ENCODE results near the gene ABCC3.
A peak's percentile ranks its signal among the peaks of the same experiment; 100 is the strongest.

Gene ABCC3

GRCh38 chr17:50627782-50628601 lies 6.7 kb upstream of the ABCC3 start:
- DNase-seq (ENCODE audit: low read depth in 2 of 2), result no peak

- DNase-seq (ENCODE audit: low read depth in 2 of 2), result no peak
These were observed 4.8 kb upstream of the ABCC3 start for GRCh38 chr17:50629902-50630301.

DNA sequence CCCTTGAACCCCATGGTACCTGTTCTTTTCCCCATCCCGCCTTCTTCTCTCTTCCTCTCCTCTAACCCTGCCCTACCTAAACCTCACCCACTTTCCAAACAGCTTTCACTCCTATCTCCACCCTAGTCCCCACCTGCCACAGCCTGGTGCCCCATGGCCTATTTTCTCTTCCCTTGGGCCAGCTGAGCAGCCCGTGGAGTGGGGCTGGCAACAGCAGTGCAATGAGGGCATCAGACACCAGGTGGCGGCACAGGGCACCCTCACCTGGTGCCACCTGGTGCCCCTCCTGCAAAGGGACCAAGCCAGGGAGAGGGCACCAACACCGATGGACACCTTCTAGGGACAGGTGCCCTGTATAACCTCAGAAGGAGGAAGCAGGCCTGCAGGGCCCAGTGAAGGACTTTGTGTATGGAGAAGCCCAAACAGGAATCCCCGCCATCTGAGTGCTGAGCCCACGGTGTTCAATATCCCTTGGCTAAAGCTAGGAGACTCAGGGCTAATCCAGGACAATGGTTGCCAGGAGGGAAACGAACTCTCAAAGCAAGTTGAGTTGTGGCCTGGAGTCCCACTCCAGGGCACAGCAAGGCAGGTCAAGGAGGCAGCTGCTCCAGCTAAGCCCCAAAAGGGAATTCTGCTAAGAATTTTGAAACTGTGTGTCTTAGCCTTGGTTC lies 4.0 kb upstream of the ABCC3 start:
- peak; percentile 12 to 40 for DNase-seq (ENCODE audit: low read depth in 2 of 2)

DNA sequence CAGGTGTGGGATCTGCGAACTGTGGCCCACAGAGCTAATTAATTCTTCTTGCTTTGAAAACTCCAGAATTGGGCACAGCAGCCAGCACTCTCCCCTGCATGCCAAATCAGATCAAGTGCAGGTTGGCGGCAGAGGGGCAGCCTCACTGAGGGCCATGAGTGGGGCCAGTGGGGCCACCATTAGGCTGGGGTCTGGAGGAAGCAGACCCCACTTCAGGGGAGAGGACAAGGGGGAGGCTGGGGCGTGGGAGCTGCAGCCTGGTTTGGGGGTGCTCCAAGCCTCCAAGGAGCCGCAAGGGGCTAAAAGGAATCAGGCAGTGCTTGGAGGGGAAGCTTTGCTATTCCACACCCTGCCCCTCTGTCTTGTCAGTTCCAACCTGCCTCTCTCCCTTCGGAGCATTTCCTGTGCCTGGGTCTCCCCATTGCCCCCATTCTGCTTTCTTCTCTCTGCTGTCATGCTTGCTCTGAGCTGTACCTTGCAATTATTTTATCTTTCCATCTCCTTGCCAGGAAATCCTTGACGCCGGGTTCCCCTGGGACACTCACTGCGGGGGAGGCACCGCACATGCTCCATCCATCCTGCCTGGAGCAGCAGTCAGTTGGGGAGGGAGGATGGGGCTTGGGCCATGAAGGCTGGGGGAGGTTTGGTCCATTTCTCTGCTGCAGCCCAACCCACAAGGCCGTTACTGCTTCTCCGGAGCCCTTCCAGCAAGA lies 3.3 kb upstream of the ABCC3 start:
- DNase-seq (ENCODE audit: low read depth in 2 of 2), result no peak

GRCh38 chr17:50631908-50632571 lies 2.6 kb upstream of the ABCC3 start:
- DNase-seq (ENCODE audit: low read depth in 2 of 2), result no peak

DNA sequence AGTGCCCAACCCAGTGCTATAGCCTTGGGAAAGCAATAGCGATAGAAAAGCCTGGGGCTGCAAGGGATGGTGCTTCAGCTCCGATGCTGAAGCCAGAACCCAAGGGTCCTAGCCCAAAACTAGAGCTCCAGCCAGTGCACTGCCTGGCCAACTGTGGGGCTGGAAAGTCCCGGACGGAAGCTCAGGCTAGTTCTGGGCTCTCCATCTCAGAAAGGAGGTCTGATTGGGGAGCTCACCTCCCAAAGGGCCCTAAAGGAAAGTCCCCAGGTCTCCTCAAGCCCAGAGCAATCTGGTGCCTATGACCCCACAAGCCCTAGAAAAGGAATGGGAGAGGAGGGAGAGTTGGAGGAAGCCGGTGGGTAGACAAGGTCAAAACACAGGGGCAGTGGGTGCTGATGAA lies 2.0 kb upstream of the ABCC3 start:
- DNase-seq (ENCODE audit: low read depth in 2 of 2), result no peak

- no peak for DNase-seq (ENCODE audit: low read depth in 2 of 2)
These were observed 998 bp upstream of the ABCC3 start for GRCh38 chr17:50633683-50634082.

- DNase-seq (ENCODE audit: low read depth in 2 of 2), result no peak
These were observed 442 bp downstream of the ABCC3 start for GRCh38 chr17:50634915-50635731.

DNA sequence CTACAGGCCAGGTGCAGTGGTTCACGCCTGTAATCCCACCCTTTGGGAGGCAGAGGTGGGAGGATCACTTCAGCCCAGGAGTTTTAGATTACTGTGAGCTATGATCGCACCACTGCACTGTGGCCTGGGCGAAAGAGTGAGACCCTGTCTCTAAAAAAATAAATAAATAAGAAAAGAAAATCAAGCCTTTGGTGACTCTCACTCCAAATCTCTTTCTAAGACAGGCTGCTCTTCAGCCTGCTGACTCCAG lies 976 bp downstream of the ABCC3 start:
- DNase-seq (ENCODE audit: low read depth in 2 of 2), result no peak

DNA sequence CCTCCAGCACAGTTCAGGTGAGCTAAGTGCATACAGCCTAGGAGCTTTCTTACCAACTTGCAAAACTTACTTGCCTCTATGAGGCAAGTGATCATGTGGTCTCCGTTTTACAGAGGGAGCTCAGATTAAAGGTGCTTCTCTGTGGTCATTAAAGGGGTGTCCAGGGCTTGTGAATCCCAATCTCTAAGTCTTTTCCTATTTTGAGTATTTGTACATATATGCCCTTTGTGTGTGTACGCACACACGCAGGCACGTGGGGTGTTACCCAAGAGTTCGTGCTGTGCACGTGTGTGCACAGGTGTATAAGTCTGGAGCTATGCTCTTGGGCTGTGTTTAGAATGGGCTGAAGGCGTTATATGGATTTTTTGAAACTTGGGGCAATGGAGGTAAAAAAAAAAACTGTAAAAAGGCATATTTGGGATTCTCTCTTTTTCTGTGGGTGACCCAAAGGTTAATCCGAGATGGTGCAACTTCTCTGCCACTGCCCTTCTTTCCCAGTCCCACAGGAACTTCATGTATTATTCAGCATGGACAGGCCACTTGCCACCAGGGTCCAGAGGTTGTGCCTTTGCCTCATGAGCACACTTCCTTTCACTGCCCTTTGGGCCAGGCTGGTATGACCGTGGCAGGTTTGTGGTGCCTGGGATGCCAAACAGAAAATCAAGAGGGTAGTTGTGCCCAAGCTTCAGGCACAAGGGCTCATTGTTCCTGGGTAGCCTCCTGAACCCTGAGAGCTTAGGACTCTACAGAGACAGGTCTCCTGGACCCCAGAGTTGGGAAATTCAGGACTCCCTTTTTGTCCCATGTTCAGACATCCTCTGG lies 1.5 kb downstream of the ABCC3 start:
- no peak for DNase-seq (ENCODE audit: low read depth in 2 of 2)

GRCh38 chr17:50636804-50637195 lies 2.1 kb downstream of the ABCC3 start:
- no peak for DNase-seq (ENCODE audit: low read depth in 2 of 2)

- DNase-seq (ENCODE audit: low read depth in 2 of 2), result no peak
These were observed 3.3 kb downstream of the ABCC3 start for GRCh38 chr17:50637829-50638605.

GRCh38 chr17:50638606-50638965 lies 3.9 kb downstream of the ABCC3 start:
- no peak for DNase-seq (ENCODE audit: low read depth in 2 of 2)

DNA sequence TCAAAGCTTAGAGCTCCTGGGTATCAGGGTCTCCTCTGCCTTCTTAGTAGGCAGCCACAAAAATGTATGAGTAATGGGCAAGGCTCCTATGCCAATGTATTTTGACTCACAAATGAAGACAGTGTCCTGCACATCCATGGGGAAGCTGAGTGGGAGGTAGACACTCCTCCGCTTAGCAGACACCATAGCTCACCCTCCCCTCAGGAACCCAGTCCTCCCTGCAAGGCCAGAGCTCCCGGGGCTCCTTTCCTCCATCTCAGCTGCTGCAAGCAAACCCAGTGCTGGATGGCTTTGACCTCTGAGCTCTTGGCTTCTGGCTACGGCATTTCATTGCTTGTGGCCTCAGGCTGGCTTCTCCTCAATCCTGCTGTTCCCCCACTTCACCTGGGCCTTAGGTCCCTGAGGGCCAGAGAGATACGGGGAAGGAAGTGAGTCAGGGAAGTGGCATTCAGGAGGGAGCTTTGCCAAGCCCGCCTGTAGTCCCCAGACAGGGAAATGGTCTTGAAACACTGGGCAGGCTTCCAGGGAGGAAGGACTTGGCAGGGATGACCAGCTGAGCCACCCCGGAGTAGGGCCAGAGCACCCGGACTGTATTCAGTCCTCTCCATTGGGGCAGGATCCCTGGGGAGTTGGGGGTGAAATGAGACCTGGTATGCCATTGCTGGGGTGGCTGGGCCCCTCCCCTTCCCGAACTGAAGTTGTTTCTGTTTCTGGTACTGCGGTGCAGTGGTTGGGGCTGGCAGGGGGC lies 4.5 kb downstream of the ABCC3 start:
- no peak for DNase-seq (ENCODE audit: low read depth in 2 of 2)

GRCh38 chr17:50640686-50641351 lies 6.1 kb downstream of the ABCC3 start:
- DNase-seq (ENCODE audit: low read depth in 2 of 2), result no peak

- DNase-seq (ENCODE audit: low read depth in 2 of 2), result no peak
These were observed 6.7 kb downstream of the ABCC3 start for GRCh38 chr17:50641357-50641756.

DNA sequence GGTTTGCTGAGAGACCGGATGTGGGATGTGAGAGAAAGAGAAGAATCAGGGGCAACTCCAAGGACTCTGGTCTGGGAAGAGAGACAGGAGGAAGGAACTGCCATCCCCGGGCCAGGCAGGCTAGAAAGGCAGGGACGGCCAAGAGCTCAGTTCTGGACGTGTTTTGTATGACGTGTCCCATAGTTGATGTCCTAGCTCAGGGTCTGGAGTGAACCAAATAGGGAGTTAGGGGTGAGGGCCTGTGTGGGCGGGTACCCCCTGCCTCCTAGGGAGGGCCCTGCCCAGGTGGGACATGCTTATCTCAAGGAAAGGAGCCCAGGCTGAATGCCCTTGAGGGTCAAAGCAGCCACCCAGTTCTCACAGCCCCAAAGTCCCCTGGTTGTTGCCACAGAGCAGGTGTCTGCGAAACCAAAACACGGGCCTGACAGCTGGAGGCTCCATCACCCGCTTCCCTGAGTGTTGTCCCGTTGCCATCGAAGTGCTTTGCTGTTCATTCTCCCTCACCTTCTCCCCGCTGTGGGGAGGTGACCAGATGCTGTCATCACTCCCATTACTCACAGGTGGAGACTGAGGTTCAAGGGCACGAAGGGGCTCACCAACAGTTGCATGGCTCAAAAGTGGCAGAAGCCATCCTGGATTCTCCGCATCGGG lies 7.5 kb downstream of the ABCC3 start:
- no peak for DNase-seq (ENCODE audit: low read depth in 2 of 2)
